HG03521 (cell line): ENCODE data around the gene SGIP1.

Experiments used
- ATAC-seq: cut with Tn5 transposase; IDR thresholded peaks from one replicate; pipeline ENCODE4 v1.9.1; 2021; ENCODE audit warnings: mild to moderate bottlenecking, moderate library complexity; ENCODE audit not compliant: unreplicated experiment

The SGIP1 gene

DNA sequence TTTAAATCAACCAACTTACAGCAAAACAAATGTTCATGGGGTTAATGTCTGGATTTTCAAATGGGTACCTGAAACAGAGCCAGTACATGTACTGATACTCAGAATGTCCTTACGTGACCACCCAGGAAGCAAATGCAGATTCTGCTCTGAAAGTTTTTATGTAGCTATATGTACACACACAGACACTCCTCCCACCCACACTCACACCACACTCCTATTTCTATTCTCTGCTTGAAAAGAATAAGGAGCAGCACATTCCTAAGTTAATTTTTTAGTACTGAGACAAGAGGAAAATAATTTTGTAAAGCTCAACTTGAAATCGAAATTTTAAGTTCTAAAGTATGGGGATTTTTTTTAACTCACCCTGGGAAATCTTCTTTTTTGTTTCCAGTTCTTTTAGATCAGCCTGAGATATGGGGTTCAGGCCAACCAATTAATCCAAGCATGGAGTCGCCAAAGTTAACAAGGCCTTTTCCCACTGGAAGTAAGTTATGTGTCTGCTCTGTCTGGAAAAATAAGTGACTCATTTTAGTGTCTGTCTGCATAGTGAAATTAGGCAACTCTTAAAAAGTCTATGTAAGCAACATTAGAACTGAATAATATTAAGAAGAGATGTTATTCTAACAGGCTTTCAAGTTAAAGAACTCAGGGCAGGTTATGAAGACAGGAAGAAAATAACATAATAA, 142.8 kb downstream of the SGIP1 start:
- no peak for ATAC-seq

- no peak for ATAC-seq
These were observed 144.2 kb downstream of the SGIP1 start for GRCh38 chr1:66678146-66678545.

GRCh38 chr1:66679140-66679539, 145.2 kb downstream of the SGIP1 start:
- ATAC-seq = no peak

GRCh38 chr1:66681686-66682085, 147.7 kb downstream of the SGIP1 start:
- no peak for ATAC-seq

DNA sequence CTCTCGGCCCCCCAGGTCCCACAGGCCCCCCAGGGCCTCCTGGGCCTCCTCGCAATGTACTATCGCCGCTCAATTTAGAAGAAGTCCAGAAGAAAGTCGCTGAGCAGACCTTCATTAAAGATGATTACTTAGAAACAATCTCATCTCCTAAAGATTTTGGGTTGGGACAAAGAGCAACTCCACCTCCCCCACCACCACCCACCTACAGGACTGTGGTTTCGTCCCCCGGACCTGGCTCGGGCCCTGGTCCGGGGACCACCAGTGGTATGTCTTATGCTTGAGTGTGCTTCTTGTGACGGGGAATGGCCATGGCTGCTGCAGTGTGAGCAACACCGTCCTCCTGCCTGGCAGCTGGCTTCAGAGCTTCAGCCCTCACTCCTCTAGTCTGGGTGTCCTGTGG, 148.2 kb downstream of the SGIP1 start:
- no peak for ATAC-seq

GRCh38 chr1:66684353-66684752, 150.4 kb downstream of the SGIP1 start:
- ATAC-seq = no peak

GRCh38 chr1:66685265-66685664, 151.3 kb downstream of the SGIP1 start:
- ATAC-seq = no peak

DNA sequence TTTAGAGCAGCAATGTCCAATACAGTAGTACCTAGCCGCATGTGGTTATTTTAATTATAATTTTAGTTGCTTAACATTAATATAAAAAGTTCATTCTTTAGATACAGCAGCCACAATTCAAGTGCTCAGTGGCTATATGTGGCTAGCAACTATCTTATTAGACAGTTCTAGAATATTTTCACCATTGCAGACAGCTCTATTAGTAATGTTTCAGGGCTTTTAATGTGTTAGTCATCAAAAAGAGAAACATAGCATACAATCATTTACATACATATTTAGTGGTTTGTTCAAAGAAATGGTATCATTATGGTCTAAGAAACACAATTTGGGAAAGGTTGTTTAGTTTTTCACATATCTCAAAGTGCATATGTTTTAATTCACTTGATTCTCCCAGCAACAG, 151.7 kb downstream of the SGIP1 start:
- no peak for ATAC-seq

GRCh38 chr1:66686406-66686805, 152.5 kb downstream of the SGIP1 start:
- ATAC-seq = no peak

DNA sequence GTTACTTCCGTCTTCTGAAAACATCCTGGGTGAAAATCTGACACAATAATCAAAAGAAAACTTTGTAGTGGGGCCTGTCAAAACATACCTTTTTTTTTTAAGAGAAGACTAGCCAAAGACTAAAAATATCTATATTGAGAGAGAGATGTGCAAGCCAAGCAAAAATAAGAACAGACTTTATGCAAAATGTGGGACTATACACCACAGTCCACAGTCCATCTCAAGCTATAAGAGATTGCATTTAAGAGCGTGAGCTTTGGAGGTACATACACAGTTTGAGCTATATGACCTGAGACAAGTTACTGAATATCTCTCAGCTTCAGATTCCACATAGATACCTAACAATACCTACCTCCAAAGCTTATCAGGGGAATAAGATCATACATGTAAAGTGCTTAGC, 153.4 kb downstream of the SGIP1 start:
- no peak for ATAC-seq

DNA sequence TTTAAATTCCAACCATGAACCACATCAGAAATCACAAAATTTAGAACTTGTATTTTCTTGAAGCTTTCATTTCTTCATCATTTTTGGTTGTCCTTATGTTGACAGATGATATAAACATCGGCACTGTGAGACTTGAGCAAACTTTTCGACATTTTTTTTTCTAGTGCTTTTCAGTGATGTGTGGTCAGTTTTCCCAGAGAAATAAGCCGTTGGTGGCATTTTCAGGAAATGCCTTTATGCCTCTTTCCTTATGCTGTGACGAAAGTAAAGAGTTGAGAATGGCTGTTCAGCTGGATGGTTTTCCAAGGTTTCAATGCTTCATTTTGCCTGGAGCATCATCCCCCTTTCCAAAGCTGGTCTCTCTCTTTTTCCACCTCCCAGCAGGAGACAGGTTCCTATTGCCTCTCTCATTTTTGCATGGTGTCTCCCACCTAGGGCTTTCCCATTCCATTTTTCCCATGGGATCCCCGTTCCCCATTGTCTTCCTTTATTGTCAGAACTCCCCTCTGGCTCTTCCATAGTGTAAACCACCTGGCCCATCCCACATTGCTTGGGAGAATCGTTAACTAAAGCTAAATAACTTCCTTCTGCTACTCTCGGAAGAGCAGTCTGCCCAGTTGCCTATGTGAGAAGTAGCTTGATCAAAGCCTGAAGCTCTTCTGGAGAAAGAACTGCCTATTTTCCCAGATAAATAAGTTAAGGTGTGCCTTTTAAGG, 156.9 kb downstream of the SGIP1 start:
- ATAC-seq = no peak

DNA sequence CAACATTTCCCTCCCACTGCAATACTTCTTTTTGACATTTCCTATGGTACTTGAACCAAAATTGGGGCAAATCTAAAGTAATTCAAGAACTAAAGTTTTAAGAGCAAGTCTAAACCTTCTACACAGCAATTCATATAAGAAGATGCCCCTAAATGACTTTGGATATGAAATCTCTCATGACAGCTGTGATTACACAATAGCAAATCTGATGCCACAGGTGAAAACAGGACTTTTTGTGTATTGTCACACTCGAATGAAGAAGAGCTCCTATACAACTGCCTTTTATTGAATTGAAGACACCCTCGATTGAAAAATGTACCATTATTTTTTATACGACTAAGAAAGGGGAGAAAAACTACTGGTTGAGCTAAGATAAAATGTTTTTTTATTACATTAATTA, 158.7 kb downstream of the SGIP1 start:
- no peak for ATAC-seq

DNA sequence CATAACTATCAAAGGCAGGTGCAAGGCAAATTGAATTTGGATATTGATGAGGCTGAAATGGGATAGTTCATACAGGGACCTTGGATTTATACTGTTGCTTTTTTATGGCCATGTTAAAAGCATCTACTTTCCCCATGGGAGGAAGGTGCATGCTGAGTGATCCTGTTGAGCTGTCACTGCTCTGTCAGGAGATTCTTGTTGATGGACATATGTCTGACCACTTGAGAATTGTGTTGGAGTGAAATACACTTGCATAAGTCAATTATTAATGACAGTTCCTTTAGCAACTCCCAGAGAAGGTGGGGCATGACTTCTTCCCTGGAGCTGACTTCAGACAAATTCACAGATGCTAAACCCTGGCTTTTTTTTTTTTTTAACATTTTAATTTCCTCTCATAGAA, 159.9 kb downstream of the SGIP1 start:
- no peak for ATAC-seq

GRCh38 chr1:66695116-66695515, 161.2 kb downstream of the SGIP1 start:
- no peak for ATAC-seq

- no peak for ATAC-seq
These were observed 162.8 kb downstream of the SGIP1 start for GRCh38 chr1:66696771-66697170.

GRCh38 chr1:66699213-66699612, 165.3 kb downstream of the SGIP1 start:
- no peak for ATAC-seq

DNA sequence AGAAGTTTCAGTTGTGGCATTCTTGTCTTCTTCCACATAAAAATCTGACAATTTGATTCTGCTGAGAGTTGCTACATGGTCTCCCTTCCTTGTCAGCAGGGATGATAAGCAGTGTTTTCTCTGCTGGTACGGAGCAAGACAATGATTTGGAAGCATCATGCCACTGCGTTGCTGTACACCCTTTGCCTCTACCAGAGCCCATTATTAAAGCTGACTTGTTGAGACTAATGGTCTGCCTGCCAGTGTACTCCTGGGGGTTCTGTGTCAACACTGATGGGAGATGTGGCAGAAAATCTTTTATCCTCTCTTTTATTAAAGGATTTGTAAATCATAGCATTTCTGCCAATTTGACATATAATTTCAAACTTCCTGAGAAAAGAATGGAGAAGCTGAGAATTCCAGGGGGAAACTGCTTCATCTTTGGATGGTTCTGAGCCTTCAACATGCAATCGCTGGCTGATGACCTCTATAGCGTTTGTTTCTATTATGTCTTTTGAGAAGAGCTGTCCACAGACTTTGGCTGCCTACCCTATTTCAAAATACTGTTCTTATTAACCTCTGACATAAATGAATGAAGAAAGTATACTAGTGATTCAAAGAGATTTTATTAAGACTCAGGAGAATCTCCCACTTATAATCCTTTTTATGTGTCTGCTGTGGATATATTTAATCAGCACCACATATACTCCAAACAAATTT, 170.4 kb downstream of the SGIP1 start:
- ATAC-seq = no peak

- no peak for ATAC-seq
These were observed 171.2 kb downstream of the SGIP1 start for GRCh38 chr1:66705110-66705509.

- no peak for ATAC-seq
These were observed 177.5 kb downstream of the SGIP1 start for GRCh38 chr1:66711420-66711819.

- ATAC-seq = no peak
These were observed 178.9 kb downstream of the SGIP1 start for GRCh38 chr1:66712839-66713238.

DNA sequence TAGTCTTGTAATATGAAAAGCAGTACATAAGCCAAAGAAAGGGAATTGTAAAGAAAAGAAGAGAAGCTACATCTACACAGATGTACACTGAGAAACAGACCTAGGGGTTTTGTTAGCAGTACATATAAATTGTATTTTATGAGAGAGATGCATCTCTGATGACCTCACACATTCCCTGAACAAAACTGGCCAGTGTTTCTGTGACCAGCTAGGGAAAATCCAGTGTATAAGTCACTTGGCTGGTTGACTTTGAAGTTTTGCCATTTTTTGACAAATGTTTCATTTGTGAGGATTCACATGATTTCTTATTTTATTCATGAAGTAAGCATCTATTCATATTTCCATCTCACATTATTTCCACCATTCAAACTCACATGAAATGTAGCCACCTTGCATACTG, 190.0 kb downstream of the SGIP1 start:
- no peak for ATAC-seq
